NCI-H69 (cell line): ENCODE results near the gene TEKT3.

Experiments
- DNase-seq: peaks from one replicate; lab custom pipeline; 2025; lab: John Stamatoyannopoulos, UW

Gene TEKT3

DNA sequence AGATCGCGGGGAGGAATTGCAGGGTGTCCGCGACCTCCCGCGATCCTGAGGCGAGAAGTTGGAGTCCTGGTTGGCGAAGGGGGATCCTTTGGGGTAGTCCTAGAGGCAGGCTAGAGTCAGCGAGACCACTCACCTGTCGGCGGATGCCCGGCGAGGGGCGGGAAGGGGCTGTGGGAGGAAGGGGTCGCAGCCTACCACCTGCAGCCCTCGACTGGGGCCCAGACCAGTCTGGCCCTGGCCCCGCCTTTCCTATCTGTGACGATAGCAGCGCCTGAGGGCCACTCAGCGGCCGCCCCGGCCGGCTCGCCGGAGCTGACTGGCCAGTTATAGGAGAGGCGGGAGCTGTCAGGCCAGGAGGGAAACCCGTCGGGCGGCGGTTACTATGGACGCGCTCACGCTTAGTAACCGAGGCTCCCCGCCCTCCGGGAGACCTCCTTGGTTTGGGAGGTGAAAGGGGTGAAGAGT lies at the start of gene TEKT3:
TSS of gene TEKT3 (minus strand) at position 213 of the 465 bp plus-strand sequence. CDS start 10,012 bp downstream, outside the sequence.
- peak; percentile 52 for DNase-seq

DNA sequence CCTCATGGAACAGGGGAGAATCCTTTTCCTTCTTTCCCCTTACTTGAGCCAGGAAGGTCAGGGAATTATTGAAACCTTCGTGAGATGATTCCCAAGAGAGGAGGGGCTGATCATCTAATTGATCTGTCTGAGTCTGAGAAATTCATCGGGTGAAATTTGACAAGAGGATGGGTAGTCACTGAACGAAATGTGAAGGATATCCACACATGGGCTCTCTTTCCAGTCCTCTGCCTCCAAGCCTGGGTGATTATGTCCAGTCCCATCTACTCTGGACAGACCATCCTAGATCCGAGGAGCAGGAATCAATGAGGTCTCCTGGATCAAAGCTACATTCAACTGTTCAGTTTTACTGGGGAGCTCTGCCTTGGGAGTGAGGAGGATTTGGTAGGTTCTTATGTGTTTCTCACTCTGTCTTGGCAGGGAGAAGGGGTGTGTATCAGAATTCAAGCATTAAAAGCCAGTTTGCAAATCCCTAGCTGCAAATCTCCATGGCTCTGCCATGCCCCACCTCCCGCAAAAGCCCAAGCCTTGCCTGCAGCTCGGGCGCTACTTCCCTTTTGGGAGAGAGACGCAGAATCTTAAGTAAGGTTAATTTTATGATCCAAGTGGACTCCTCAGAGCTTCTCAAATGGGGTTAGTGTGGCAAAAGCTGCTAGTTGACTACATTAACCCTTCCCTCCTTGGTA lies 47.1 kb upstream of the TEKT3 start:
- DNase-seq, result no peak

DNA sequence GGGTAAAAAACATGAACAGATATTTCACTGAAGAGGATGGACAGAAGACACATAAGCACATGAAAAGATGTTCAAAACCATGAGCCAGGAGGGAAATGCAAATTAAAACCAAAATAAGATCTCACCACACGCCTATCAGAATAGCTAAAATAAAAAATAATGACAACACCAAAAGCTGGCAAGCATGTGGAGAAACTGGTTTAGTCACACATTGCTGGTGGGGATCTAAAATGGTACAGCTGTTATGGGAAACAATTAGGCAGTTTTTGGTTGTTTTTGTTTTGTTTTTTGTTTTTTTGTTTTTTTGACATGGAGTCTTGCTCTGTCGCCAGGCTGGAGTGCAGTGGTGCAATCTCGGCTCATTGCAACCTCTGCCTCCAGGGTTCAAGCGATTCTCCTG lies 44.7 kb upstream of the TEKT3 start:
- DNase-seq, result no peak

DNA sequence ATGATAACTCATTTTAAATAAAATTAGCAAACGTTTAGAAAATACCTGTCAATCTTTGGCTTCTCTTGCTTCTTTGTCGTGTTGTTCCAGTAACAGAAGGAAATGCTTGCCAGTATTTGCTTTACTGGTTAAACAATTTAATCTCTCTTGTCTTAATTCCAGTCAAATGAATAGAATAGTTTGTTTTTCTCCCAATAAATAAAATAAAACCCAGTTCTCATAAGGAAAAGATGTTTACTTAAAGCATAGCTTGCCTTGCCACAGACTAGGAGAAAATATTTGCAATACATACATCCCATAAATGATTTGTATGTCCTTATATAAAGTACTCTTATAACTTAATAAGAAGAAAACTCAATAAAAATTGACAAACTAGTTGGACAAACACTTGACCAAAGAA lies 43.9 kb upstream of the TEKT3 start:
- DNase-seq, result no peak

DNA sequence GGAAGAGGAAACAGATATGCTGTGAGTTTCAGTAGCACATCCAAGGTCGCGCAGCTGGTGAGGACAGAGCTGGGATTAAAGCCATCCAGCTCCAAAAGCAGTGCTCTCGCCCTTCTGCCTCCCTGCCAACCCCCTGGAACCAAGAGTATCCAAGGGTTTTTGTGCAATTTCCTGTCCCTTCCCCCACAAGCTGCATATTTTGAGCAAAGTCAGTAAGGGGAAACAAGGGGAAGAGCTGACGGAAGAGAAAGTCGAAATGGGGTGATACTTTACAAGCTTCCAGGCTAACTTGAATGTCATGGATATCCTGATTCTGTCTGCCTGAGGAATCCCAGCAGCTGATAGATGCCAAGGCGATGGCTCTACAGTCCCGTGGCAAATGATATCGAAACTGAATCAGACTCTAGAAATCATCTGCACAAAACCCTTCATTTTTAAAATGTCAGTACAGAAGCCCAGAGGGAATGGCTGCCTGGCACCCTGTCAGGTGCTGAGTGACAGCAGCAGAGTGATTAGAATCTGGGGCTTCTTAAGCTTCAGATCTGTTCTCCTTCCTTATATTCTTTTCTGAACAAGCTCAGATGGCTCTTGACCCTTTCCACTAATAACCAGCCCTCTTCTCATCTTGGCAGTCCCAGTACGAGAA lies 42.9 kb upstream of the TEKT3 start:
- no peak for DNase-seq

DNA sequence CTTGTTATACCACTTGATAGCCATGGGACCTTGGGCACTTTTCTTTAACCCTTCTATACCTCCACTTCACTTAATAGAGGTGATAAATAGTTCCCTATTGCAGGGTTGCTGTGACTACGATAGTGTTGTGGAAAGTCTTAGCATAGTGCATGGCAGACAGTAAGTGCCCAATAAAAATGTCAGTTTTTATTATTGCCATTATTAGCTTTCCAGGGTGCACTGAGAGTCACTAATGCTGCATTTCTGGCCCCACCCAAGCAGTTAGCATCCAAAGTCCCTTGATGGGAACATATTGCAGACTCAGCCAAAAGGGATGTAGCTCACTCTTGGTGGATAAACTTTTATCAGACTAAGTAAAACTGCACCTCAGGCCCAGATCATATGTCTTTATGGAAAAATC lies 41.5 kb upstream of the TEKT3 start:
- DNase-seq, result no peak

DNA sequence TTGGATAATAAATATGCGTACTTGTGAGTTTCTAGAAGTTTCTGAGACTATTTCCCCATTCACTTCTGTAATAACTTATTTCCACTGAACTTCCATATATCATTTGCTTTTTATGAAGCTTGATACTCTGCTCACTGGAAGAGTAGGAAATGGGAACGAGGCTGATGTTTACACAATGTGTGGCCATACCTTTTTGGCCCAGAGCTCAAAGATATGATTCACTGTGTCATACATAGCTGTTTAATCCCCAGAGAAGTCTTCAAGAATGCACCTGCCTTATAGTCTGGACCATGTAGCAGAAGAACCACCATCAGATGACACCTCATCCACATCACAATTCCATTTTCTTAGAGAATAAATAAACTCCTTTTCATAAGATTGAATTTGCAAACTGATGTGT lies 40.3 kb upstream of the TEKT3 start:
- no peak for DNase-seq

DNA sequence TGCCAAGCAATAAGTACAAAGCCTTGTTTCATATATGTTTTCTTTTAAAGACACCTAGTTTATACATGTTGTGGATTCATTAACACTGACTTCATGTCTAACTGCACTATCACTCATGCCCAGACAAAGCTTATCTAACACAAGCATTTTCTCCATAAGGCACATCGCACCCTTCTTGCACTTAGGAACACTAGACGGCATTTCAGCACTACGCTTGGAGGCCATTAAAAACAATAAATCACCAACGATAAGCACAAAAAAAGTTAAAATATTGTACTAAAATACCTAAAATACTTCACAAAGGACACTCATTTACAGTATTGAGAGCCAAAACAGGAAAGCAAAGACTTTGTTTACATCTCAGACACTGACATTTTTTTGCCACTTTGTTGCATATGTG lies 39.0 kb upstream of the TEKT3 start:
- DNase-seq, result no peak

DNA sequence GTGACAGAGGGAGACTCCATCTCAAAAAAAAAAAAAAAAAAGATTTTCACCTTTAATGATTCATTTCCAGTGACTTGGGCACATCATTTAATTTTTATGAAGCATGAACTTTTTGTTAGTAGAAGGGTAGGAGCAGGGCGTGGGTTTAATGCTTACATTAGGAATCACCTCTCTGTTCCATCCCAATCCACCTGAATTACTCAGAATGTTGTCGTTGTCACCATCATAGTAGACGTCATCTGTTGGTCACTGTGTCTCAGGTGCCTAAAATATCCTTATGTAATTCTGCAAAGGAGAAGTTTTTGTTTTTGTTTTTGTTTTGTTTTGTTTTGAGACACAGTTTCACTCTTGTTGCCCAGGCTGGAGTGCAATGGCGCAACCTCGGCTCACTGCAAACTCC lies 38.3 kb upstream of the TEKT3 start:
- no peak for DNase-seq

DNA sequence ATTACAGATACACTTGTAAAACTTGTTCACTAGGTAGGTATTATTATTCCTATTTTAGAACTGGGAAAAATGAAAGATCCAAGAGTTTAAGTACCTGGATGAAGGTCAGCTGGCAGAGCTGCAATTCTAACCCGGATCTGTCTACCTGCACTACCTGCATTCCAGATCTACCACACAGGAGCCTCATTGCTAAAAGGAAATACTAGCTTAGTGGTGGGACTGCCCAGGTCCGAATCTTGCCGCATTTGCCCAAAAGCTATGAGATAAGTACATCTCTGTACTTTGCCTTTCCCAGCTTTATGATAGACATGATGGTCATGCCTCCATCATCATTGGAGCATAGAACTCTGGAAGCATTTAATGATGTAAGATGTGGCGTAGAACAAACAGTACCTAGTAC lies 36.8 kb upstream of the TEKT3 start:
- no peak for DNase-seq

DNA sequence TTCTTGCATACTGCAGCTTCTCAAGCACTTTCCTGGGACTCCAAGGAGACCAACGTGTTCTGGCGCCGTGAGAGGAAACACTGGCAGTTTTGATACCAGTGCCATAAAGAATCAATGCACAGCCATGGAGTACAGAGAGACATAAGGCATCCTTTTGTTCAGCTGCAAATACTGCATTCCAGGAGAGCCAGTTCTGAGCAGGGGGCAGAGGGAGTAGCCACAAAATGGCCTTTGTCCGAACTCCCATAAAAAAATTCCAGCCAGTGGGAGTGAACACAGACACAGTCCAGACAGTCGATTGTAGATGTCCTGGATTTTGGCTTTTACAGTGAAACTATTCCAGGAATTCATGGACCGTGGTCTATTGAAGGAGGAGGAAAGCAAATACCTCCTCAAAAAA lies 36.2 kb upstream of the TEKT3 start:
- no peak for DNase-seq

DNA sequence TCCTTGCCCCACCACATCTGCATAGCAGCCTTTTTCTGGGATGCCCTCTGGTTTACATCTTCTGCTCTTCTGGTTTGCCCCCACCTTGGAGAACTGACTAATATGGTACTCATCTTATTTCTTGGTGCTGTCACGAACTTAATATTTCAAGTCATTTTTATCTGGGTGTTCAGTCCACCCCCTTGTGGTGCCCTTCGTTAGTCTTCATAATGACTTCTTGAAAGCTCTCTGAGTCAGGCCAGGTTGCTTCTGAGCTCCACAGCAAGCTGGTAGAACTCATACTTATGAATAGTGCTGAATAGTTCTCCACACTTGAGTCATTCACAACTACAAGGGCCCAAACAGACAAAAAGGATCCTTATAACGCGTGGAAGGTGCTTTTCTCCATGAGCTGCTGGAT lies 35.8 kb upstream of the TEKT3 start:
- DNase-seq, result no peak

DNA sequence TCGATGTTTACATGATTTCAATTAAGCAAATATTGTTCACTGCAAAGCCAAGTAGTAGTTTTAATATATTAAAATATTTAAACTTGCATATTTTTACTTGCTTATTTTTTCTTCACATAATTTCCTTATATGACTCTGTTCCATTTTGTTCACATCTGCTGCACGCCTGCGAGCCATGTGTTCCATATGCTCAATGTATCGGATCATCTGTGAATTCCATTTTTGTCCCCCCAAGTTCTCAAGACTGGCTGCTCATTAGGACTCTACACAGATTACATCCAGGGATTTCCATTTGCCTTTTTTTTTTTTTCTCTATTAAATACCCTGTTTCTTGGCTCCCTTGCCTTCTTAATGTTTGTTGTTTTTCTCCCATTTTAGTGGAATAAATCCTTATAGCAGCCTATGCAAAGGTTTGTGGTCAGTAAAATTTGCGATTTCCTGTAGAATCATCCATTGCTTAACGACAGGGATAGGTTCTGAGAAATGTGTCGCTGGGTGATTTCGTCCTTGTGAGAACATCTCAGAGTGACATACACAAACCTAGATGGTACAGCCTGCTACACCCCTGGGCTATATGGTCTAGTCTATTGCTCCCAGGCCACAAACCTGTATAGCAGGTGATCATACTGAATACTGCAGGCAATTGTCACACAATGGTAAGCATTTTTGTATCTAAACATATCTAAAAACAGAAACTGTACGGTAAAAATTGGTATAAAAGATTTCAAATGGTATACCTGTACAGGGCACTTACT lies 30.2 kb upstream of the TEKT3 start:
- DNase-seq, result no peak

DNA sequence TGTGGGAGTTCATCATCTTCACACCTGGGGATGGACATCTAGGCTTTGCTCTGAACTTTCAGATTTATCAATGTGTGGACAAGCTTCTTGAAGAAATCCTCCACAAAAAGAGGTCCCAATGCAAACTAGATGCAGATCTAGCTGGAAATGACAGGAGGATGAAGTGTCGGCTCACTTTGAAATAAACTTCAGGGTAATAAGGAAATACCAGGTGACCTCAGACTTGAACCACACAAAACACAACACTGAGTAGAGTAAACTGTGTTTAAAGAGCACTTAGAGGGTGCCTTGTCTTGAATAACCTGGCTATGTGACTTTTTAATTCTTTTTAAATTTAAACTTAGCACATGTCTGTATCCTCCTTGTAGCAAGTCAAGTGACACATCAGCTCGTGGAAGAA lies 27.2 kb upstream of the TEKT3 start:
- no peak for DNase-seq

DNA sequence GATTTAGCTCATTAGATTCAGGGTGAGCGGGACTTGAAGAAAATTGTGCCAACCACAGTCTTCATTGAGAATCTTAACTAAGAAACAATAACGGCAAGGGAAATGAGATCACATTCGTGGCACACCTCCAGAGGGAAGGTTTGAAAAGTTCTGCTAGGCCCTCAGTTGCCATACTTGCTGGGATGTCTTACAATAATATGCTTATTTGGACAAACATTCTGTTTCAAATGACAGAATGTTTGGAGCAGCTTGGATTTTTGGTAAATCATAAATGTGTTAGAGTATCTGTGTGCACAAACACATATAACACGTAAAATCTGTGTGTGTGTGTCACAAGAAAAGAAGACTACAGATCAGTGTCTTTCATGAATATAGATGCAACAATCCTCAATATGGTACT lies 24.6 kb upstream of the TEKT3 start:
- no peak for DNase-seq

DNA sequence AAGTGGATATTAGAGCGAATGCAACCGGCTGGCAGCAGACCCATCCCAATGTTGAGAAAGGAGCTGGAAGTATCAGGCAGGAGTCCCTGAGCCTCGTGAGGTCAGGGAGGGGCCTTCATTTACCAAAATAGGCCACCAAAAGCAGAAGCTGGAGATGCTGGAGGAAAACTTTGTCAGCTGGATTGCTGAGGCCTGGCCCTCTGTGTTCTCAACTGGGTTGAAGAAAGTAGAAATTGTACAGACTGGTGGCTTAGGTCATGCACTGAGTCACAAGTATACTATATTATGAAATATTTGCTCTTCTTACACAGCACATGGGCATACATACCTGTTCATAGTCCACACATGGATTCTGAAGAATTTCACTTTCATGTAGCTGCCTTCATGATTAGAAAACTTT lies 23.2 kb upstream of the TEKT3 start:
- no peak for DNase-seq

DNA sequence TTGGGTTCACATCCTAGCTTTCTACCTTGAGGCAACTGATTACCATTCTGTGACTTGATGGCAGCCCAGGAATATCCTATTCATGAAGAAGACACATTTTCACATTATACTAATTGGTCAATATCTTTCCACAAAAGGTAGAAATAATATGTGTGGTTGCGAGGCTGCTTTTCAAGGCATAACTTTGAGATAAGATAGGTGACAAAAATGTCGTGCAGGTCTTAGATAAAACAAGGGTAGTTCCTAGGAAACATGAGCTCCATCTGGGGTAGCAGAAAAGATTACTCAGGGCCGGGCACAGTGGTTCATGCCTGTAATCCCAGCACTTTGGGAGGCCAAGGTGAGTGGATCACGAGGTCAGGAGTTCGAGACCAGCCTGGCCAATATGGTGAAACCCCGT lies 22.3 kb upstream of the TEKT3 start:
- DNase-seq, result no peak

DNA sequence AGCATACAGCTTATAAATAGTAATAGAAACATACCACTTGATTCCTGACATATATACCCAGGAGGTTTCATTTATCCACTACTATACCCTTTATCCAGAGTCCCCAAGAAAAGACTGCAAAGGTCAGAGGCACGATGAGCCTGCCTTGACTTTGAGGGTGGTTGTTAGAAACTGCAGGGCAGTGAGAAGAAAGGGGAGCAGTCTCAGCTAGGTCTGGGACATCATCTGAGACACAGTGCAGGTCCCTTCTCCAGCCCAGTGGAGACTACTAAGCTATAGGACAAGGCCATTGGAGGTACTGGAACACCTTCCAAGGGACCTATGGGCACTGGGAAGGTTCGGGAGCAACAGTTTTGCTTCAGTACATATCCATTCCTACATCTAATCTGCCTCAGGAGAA lies 20.2 kb upstream of the TEKT3 start:
- no peak for DNase-seq

DNA sequence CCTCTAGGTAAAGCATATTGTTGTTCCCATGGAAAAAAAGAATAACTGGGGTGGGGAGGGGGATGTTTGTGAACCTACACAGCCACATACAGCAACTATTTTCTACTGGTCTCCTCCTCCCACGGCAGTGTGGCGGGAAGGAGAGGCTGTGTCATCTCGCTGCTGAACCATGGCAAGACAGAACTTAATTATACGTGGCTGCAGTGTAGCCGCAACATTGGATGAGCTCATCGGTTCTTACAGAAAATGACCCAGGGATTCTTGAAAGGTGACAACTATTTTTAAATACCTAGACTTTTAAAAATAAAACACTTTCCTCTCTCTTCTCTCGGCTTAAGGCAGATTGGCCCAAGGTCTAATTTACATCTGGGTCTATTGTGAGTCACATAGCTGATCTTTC lies 19.8 kb upstream of the TEKT3 start:
- no peak for DNase-seq

DNA sequence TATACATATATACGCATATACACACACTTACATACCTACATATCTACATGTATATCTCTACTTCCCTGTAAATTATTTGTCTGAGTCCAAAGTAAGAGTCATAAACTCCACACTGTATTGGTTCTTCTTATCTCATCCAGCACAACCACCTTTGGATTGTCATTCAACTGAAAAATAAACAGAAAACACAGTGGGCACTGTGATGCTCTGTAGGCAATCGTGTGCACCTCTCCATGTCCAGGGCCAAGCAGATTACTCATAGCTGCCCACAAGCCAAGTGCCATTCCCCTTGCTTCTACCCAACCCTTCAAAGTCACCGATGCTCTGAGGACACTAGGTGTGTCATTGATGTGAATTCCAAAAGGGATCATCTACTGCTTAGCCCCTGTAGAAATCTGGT lies 12.9 kb upstream of the TEKT3 start:
- DNase-seq, result no peak

DNA sequence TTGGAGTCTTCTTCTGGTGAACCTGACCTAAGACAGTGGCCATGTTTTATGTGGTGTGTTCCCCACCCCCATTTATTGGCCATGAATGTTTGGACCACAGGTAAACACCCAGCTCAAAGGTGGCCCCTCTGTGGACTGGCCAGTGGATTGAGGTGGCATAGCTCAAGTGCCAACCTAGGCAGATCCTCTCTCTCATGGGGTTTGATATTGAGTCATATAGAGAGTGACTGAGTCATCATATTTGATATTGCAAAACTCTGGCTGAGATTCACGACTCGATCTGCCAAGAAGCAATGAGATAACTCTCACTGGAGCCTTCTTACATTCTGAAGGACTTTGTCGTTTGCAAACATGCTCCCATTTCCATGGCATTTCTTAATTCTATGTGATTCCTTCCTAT lies 10.5 kb upstream of the TEKT3 start:
- DNase-seq, result no peak

DNA sequence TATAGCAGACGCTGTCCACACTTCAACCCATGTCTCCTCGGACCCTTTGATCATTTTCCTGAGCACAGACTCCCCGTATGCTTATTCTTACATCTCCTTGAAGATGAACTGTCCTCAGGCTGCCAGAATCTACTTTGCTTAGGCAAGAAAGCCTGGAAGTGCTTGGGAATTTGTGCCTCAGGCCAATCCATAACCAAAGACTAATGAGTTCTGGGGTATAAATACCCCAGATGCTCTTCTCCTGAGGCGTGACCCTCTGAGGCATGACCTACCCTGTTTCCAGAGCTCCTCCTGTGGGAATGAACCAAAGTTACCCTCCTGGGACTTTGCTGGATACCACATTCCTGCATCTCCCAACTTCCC lies 10.1 kb upstream of the TEKT3 start:
- DNase-seq, result no peak

DNA sequence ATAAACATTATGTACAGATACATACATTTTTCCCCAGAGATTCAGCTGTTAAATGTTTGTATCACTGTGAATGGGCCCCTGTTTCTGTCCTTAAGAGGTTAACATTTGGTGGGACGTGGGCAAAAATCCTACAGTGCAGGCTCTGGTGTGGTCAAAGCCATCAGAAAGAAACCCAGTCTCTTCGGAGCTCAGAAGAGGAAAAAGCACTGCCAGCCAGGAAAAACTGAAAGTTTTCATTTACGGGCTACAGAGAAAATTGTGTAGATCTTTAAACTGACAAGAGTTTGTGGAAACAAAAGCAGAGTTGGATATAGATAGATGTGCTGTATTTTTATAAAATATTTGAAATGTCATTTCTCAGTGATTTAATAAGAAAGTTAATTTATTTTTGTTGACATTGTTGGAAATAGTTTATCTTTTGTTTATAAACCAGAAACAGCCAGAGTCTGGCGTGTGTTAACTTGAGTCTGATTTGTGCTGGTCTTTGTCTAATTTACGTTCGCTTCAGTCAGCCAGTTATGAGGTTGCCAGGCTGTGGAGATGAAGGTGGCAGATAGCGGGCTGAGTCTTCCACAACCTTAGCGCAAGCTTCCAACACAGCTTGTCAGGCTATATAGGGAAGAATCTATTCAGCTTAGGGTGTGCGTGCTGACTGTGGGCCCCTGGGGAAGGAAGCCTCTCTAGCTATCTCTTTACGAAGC lies 9.5 kb upstream of the TEKT3 start:
- no peak for DNase-seq
